HG03354 (cell line): ENCODE results near the gene CCNE1.
A peak's percentile ranks its signal among the peaks of the same experiment; 100 is the strongest.
"Not testable (repeated sequence)": the region's sequence is repeated elsewhere in the genome, so short reads cannot be mapped to it uniquely, and the experiment has no call there.

Source experiments
- ATAC-seq: cut with Tn5 transposase; IDR thresholded peaks from one replicate; pipeline ENCODE4 v1.9.1; 2021; ENCODE audit warnings: mild to moderate bottlenecking; ENCODE audit not compliant: unreplicated experiment, poor library complexity, severe bottlenecking

CCNE1 gene

DNA sequence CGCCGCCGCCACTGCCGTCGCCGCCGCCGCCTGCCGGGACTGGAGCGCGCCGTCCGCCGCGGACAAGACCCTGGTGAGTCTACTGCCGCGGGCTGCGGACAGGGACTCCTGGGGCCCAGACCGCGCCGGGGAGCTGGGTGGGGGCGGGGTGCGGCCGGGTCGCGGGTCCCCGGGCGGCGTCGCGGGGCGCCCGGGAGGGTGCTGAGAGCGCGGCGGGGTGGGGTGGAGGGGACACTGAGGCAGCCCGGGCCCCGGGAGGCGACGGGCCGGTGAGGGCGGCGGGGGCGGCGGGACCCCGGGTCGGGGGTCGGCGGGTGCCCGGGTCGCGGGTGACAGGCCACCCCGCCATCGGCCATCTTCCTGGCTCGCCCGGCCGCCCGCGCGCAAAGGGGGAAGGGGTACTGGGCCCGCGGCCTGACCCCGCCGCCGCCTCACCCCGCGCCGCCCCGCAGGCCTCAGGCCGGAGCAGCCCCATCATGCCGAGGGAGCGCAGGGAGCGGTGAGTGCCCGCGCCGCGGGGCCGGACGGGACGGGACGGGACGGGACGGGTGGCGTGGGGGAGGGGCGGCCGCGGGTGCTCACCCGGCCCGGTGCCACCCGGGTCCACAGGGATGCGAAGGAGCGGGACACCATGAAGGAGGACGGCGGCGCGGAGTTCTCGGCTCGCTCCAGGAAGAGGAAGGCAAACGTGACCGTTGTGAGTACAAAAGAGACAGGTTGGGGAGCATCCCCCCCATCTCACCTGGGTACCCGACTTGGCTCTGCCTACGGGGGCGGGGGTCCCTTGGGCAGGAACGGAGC, 489 bp downstream of the CCNE1 start:
- no peak for ATAC-seq

DNA sequence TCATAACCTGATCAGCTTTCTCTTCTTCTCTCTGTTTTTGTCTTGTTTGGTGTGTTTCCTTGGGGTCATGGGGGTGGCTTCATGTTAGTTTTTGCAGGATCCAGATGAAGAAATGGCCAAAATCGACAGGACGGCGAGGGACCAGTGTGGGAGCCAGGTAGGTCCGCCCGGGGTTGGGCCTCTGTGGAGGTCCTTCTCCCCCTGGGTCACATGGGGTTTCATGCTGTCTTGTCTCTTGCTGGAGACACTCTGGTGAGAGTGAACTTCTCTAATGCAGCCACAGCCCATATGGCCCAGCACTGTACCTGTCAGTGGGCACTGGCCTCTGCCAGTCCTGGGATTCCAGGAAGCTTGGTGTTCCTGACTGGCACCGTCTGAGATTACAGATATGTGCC, 1.1 kb downstream of the CCNE1 start:
- ATAC-seq: no peak

DNA sequence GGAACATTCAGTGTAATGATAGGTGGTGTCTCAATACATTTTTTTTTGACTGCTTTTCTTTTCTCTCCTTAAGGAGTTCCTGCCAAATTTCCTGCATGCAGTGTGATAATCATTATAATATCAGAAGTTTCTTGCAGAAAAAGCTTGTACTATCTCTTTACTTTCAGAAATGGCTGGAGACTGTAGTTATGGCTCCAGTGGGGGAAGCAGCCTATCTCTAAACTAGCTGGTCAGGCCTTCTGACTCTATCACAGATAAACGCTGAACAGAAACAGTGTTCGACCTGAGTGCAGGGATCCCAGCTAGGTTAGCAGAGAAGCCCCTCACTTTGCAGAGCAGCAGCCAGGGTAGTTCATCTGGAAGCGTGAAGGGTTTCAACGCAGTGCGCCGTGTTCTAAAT, 1.9 kb downstream of the CCNE1 start:
- ATAC-seq: no peak

DNA sequence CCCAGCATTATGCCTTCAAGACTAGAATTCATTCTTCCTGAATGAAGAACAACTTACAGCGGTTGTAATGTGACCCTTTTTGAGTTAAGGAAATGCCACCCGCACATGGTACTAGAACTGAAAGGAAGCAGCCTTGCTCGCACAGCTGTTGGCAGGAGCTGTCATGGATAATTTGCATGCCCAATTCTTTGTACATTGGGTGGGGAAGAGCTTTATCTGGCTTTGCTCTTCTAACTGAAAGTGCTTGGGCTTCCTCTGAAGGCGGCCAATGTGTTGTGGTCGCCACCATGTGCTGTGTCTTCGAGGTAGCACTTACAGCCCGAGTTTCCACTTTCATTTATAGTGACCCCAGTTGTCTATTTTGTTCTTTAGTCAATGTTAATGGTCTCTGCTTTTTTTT, 3.4 kb downstream of the CCNE1 start:
- ATAC-seq: peak; percentile 51

DNA sequence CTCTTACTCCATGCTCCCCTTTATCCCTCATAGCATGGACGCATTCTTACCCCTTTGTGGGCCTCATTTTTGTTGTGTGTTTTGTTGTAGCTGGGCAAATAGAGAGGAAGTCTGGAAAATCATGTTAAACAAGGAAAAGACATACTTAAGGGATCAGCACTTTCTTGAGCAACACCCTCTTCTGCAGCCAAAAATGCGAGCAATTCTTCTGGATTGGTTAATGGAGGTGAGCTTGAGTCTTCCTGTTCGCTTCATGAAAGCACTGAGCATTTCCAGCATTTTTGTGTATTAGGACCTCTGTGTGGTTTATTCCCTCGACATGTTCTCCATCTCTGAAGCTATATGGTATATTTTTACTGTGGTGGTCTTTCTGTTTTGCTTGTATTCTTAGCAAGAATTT, 5.5 kb downstream of the CCNE1 start:
- ATAC-seq: no peak

DNA sequence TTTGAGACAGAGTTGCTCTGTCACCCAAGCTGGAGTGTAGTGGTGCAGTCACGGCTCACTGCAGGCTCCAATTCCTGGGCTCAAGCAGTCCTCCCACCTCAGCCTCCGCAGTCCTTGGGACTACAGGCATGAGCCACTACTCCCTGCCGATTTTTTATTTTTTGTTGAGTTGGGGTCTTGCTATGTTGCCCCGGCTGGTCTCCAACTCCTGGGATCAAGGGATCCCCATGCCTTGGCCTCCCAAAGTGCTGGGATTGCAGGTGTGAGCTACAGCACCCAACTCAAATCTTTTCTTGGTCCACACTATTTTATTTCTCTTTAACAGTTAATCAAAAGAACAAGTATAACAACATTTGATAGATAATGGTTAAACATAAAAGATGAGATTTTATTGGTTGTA, 7.5 kb downstream of the CCNE1 start:
- no peak for ATAC-seq

DNA sequence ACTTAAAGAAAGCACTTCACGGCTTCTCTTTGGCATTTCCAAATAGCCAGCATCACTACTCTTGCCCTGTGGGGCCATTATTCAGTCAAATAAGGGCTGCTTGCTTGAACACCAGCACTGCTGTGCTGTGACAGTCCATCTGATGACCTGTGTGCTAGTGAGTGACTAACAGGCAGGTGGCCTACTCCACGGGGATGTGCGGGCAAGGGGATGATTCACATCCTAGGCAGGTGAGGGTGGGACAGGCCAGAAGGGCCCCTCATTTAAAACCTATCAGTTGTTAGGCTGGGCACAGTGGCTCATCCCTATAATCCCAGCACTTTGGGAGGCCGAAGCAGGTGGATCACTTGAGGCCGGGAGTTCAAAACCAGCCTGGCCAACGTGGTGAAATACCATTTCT, 8.2 kb downstream of the CCNE1 start:
- no peak for ATAC-seq

DNA sequence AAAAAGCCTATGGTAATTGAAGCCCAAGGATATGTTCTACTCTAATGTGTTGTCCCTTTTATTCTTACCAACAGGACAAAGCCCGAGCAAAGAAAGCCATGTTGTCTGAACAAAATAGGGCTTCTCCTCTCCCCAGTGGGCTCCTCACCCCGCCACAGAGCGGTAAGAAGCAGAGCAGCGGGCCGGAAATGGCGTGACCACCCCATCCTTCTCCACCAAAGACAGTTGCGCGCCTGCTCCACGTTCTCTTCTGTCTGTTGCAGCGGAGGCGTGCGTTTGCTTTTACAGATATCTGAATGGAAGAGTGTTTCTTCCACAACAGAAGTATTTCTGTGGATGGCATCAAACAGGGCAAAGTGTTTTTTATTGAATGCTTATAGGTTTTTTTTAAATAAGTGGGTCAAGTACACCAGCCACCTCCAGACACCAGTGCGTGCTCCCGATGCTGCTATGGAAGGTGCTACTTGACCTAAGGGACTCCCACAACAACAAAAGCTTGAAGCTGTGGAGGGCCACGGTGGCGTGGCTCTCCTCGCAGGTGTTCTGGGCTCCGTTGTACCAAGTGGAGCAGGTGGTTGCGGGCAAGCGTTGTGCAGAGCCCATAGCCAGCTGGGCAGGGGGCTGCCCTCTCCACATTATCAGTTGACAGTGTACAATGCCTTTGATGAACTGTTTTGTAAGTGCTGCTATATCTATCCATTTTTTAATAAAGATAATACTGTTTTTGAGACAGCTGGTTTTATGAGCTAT, 12.0 kb downstream of the CCNE1 start:
- ATAC-seq: no peak

DNA sequence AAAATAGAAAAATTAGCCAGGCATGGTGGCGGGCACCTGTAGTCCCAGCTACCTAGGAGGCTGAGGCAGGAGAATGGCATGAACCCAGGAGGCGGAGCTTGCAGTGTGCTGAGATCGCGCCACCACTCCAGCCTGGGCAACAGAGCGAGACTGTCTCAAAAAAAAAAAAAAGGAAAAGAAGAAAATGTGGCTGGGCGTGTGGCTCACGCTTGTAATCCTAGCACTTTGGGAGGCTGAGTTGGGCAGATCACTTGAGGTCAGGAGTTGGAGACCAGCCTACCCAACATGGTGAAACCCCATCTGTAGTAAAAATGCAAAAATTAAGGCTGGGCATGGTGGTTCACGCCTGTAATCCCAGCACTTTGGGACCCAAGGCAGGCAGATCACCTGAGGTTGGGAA, 13.5 kb downstream of the CCNE1 start:
- not testable (repeated sequence) for ATAC-seq

DNA sequence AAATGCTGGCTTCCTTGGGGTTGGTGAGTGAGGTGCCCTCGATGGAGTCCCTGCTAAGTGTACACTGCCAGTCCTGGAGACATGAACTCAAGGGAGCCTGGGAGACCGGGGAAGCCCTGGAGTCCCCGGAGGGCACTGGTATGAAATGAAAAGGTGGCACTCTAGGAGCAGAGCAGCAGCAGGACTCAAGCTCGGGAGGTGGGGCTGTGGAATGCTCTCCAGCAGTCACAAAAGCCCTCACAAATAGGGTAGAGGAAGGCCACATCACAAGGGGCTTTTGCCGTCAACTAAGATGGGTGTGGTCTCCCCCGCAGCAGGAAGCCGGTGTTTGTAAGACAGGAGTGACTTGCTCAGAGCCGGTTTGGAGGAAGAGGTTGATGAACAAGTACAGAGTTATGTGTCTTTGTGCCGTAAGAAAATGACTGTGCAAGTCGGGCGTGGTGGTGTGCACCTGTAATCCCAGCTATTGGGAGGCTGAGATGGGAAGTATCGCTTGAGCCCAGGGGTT, 19.3 kb downstream of the CCNE1 start:
- ATAC-seq: no peak

DNA sequence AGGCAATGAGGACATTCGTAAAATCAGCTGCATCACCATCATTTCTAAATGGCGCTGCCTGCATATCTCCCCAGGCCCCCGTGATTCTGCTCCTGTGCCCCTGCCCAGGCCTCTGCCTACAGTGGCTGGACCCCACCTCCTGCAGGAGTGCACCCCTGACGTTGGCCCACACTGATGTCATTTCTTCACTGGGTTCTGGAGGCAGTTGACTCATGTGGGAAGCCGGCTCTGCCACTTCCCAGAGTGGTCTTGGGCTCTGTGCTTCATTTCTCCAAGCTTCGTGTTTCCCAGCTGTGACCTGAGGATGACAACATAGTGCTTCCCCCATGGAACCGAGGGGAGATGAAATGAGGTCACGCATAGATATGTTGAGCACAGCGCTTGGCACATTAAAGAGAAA, 19.9 kb downstream of the CCNE1 start:
- ATAC-seq: no peak

DNA sequence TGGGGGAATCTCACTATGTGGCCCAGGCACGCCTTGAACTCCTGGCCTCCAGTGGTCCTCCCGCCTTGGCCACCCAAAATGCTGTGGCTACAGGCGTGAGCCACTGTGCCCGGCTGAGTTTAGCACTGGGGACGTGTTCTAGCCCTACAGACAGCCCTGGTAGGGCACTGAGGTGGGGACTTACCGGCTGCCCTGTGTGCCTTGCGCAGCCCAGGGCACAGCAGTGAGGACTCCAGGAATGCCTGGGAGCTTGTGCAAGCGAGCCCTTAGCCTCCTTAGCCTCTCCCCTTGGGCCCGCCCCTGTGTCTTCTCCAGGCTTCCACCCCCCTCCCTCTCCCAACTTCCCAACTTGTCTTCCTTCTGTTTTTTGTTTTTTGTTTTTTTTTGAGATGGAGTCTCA, 21.0 kb downstream of the CCNE1 start:
- ATAC-seq: no peak

DNA sequence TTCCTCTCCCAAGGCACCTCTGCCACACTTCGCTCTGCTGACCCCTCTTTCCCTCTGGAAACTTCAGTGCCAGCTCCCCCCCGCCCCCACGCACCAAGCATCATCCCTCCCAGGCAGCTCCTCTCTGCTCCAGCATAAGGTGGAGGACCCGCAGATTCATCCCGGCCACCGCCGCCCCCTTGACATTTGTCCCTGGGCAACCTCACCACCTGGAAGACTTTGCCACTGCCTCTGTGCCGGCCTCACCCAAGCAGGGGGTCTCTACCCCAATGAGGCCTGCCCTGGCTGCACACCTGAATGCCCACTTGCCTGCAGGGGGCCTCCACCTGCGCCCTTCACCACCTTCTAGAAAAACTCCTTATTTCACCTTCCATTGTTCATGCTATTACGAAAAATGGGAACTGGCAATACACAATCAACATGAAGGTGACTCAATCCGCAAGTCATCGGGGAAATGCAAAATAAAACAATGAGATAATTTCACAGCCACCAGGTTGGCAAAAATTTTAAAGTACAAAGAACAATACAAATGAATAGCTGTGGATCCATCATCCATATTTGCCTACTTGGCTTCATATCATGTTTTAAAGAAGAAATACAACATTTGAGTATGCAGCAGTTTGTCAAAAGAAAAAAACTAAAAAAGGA, 21.9 kb downstream of the CCNE1 start:
- ATAC-seq: no peak

DNA sequence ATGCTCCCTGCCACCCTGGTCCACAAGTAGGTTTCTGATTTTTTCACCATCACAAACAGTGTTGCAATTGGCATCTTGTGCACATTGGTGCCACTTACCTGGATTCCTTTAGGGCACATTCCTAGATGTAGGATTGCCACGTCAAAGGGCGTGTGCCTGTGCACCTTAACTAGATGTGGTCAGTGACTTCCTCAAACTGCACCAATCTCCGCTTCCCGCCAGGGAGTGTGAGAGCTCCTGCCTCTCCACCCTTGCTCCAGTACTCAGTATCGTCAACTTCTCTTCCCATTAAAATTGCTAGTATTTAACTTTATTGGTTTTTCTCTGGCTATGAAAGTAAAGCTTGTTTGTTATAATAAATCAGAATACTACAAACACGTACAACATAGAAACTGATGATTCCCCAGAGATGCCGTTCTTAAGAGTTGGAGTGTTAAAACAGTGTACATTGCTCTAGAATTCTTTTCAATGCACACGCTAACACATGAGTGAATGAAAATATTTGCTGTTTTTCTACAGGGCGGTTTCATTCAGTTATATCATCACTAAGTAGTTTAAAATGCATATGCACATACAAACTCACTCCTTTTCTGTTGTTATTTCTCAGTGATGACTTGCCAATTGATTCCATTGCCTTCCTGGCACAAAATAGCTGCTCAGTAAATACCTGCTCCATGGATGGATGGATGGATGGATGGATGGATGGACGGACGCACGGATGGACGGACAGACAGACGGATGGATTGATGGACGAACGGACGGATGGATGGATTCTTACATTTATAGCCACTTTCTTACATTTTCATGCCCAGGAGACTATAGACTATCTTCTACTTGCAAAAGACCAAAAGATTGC, 23.4 kb downstream of the CCNE1 start:
- ATAC-seq: no peak

DNA sequence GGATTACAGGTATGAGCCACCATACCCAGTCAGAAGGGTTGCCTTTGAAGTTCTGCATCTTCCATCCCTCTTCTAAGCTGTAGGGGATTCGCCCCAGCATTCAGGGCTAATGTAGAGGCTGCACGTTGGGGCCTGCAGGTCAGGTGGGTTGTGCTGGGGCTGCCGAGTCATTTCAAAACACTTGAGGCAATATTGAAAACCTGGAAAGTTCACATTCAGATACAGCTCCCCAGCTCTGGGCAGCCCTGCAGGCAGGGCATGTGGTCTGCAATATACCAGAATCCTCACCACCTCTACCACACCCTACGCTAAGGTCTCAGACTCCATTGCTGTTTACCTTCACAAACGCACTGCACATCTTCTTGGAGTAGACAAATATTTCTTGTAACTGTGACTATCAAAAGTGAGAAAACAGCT, 24.6 kb downstream of the CCNE1 start:
- no peak for ATAC-seq

DNA sequence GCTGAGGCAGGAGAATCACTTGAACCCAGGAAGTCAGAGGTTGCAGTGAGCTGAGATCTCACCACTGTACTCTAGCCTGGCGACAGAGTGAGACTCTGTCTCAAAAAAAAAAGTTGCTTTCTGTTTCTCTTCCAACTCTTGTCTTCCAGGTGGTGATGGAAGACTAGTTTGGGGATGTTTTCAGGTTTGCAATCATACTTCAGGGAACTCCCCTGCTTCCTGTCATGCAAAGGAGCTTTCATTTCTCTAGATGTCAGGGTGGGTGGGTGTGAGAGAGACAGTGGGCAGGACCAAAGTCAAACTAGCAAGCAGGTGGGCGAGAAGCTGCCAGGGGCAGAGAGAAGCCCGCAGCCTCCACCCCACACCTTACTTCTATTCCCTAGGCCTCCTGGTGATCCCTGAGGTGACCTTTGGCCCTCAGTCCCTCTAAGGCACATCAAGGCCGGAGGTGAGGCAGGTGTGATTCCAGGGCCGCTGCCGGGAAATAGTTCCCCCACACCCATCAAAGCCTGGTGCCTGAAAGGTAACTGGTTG, 25.7 kb downstream of the CCNE1 start:
- peak; percentile 89 for ATAC-seq

DNA sequence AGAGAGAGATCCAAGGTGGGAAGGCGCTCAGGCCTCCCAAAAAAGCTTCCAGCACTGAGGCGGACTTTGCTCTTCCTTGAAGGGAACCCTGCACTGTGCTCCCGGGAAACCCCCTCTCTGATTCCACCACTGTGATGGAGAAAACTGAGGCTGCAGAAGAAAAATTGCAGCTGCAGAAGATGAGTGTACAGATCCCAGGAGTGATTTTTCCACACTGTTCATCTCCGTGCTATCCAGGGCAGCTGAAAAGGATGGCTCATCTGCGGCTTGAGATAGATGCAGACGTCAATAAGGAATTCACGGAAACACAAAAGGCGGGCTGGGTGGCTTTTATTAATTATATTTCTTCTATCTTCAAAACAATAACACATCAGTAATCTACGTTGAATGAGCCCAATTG, 26.2 kb downstream of the CCNE1 start:
- ATAC-seq: no peak

DNA sequence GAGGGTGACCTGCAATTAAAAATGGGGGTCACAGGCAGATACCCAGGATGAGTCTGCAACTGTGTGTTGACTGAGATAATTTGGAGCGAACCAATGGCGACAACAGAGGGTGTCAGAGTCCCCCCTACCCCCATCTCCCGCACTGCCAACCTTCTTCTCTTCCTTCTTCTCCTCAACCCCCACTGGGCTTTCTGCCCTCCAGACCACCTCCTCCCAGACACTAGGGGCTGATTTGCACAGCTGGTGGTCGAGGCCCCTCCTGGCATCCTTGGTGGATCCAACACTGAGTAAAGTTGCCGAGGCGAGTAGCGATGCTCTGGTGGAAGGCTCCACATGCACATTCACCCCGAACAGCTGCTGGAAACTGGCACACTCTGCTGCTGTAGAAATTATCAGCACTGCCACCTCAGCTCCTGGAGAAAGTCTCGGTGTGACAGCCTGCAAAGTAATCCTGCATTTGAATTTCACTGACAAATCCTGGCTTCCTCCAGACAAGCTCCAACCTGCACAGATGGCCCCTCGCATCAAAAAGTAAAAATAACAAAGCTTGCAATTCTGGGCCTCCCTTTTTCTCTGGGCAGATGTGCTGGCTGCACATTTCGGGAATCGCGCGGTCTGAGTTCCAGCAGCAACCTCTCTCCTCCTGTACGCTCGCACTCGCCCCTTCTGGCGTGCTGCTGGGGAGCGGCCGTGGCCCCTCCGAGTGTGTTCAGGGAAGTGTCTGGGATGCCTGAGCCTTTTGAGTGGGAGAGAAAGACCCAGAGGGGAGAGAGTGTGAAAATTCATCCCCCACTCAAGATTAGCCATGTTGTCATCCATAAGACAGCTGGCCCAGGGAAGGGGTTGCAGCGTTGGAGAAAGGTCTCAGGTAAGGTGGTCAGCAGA, 28.5 kb downstream of the CCNE1 start:
- ATAC-seq: no peak

DNA sequence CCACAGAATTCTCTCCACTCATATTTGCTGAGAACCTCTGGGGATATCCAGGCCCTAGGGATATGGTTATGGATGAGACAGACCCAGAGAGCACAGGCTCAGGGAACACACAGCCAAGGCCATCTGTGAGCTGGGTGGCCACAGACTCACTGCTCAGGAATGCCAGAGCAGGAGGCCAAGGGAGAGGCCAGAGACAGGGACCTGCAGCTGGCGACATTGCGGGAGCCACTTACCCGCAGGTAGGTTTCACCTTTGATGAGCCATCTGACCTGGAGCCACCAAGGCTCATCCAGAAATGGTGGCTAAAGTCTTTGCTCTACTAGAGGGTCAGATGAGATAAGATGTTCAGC, 29.4 kb downstream of the CCNE1 start:
- no peak for ATAC-seq
